HL-60 (cell line): ENCODE data around the gene STAT4.

Experiments used
- CTCF ChIP-seq: IDR thresholded peaks from one replicate; pipeline ENCODE4 v1.5.1; 2011; ENCODE audit warnings: low read length, control low read depth, inconsistent platforms; ENCODE audit not compliant: insufficient read depth
- GABPA ChIP-seq: IDR thresholded peaks from 2 replicates; pipeline ENCODE4 v1.6.1; 2012; ENCODE audit warnings: low read depth
- POLR2AphosphoS5 ChIP-seq: IDR thresholded peaks from 2 replicates; pipeline ENCODE4 v1.6.1; 2012; ENCODE audit warnings: low read depth

DNA sequence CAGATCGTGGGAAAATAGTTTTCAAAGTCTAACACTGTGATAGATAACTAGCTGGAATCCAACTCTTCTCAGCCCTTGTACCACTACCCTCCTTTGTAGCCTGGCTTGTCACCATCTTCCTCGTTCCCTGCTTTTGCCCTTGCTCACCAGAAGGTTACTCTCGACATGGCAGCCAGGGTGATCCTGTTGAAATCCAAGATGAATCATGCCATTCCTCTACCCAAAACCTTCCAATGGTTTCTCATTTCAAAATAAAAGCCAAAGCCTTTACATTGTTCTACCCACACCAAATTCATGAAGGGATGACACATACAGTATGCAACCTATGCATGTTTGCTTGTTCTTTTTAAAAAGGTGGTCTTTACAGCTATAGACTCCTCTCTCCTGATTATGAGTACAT lies 45.7 kb downstream of the STAT4 start:
- TF ChIP-seq CTCF, result no peak
- no peak for TF ChIP-seq GABPA
- no peak for TF ChIP-seq POLR2AphosphoS5
